DND-41 (cell line): ENCODE measurements around the gene PHLPP1.

ENCODE experiments used
- CTCF ChIP-seq: IDR thresholded peaks from 2 replicates; pipeline ENCODE4 v1.5.1; 2012; ENCODE audit warnings: borderline replicate concordance, low read length, moderate library complexity, mild to moderate bottlenecking; ENCODE audit not compliant: poor library complexity, severe bottlenecking; ENCODE audit errors: extremely low read depth
- EZH2 ChIP-seq: IDR thresholded peaks from 3 replicates; pipeline ENCODE4 v1.6.1; 2012; ENCODE audit warnings: borderline replicate concordance, low read depth, mild to moderate bottlenecking, moderate library complexity, low read length, inconsistent platforms; ENCODE audit not compliant: severe bottlenecking

- no peak for TF ChIP-seq CTCF
- TF ChIP-seq EZH2, result no peak
These were observed 152.2 kb downstream of the PHLPP1 start for GRCh38 chr18:62867534-62867933.
